Activated CD4-positive, alpha-beta T cell treated with anti-CD3 and anti-CD28 coated beads, Interleukin-2, amount 50 U/mL, for 1 hour (primary cell): Measurements from ENCODE around the gene SARNP.
A peak's percentile ranks its signal among the peaks of the same experiment; 100 is the strongest.
"Not testable (repeated sequence)": the region's sequence is repeated elsewhere in the genome, so short reads cannot be mapped to it uniquely, and the experiment has no call there.

ENCODE experiments used
- DNase-seq: peaks from one replicate; pipeline ENCODE4 v3.0.0-alpha.2; 2020

Gene SARNP

GRCh38 chr12:55838361-55838760, 20.8 kb upstream of the SARNP start:
- DNase-seq, result no peak

- DNase-seq, result not testable (repeated sequence)
Observed at GRCh38 chr12:55834400-55834799, 16.9 kb upstream of the SARNP start.

DNA sequence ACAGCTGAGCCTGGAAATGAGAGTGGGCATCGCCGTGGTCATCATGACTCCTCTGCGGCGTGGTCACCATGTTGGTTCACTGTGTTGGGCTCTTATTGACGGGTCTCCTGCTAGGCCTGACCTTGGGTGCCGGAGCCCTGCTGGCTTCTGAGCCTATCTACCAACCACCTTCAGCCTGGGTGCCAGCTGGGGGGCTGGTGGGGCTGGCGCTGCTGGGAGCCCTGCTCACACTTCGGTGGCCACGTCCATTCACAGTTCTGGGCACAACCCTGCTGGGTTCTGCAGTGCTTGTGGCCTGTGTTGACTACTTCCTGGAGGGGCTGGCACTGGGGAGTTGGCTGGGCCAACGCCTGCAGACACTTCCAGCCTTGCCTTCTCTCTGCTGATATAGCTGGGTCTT, 15.5 kb upstream of the SARNP start:
- DNase-seq, result no peak

GRCh38 chr12:55831447-55831815, 13.9 kb upstream of the SARNP start:
- DNase-seq, result no peak

DNA sequence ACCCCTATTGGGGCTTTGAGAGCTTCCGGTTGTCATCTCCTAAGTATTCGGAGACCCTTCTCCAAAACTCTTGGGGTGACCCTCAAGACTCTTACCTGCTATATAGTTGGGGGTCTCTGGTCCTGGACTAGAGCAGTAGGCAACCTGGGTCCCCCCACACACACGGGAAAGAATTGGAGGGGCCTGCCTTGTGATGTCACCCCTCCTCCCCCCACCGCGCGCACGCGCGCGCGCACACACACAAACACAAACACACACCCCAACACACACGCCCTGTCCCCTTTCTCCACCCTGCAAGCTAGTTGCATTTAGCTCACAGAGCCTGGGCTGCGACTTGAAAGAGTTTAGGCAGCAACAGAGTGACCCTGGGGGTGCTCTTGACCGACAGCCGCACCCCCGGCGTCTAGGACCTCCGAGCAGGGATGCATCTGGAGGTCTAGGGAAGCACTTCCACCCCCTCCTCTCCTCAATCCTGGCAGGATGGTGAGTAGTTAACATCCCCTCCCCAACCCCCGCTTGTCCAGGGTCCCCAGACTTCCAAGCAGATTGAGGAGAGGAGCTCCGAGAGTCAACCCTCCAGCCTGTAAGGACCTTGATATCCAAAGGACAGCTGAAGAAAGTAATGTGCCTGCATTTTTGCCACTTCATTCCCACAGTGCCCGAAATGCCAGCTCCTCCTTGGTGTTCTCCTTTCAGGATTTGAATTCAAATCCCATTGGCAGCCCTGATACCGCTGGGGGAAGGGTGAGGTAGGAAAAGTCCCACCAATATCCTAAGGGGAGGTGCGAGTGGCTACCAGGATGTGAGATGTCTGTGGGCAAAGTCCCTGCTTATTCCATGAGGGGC, 13.3 kb upstream of the SARNP start:
- DNase-seq, result peak; percentile 44

DNA sequence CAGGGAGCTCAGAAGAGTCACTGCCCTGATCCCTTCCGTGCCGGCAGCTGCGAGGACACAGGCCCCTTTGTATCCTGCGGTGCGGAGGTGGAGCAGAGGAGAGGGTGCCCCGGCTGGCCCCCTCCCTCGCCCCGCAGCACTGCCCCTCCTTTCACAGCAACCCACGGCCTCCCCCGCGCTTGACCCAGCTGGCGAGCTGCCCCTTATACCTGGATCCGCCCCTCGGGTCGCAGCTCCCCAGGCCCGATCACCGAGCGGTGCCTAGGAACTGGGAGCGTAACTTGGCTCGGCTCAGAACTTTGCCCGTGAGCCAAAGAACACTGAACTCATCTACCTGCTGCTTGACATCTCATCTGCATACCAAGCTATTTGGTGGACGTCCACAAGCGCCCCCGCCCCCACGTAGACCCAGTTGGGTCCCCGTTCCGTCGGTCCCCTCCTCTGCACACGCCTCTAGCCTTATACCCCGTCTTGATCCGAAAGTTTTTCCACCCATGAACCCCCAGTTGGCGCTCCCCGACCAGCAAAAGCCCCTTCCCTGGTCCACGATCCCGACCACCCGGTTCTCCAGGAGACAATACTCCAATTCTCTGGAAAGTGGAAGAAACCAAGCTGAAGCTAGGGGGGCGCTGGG, 12.6 kb upstream of the SARNP start:
- no peak for DNase-seq

DNA sequence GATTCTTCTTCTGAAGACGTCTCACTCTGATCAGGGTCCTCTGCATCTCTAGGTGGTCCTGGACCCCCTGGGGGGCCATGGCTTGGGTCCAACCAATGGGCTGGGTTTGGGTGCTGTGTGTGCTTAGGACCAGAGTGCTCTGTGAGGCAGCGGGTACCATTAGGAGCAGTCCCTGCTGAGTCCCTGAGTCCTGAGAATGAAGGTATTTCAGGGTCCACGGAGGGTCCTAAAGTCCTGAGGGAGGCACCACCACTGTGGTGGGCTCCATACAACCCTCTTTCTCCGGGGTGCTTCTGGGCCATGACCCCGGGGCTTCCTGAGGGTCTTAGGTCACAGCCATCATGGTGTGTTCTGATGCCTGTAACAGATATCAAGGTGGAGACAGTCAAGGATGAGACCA, 10.8 kb upstream of the SARNP start:
- DNase-seq, result no peak

DNA sequence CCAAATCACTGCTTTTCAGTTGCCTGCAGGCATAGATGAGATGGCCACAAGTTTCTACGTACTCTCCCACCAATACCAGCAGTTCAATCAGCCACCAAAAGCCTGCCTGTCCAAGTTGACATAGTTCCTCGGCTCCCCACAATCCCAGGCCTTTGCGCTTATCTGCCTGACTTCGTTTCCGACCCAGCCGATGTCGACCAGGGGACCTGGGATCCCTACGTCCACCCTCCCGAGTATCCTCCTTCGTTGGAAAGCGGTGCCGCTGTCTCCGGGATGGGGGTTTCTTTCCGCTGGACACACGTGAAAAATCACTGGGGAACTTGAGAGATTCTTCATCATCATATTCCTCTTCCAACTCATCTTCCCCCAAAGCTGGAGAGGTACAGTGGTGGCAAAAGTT, 10.3 kb upstream of the SARNP start:
- DNase-seq, result no peak

- DNase-seq, result no peak
Observed at GRCh38 chr12:55824726-55825125, 7.2 kb upstream of the SARNP start.

DNA sequence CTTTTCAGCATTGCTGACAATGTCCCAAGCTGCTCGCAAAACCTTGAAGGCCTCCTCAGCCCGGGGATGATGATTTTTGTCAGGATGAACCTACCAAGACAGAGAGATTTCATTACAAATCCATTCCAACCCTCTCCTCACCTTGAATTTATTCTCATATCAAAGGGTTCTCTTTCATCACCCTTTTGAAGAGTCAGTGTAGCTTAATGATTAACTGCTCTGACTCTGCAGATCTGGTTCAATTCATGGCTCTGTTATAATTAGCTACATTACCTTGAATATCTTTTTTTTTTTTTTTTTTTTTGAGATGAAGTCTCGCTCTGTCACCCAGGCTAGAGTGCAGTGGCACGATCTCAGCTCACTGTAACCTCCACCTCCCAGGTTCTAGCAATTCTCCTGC, 5.9 kb upstream of the SARNP start:
- no peak for DNase-seq

- DNase-seq, result no peak
Observed at GRCh38 chr12:55822228-55822627, 4.7 kb upstream of the SARNP start.

DNA sequence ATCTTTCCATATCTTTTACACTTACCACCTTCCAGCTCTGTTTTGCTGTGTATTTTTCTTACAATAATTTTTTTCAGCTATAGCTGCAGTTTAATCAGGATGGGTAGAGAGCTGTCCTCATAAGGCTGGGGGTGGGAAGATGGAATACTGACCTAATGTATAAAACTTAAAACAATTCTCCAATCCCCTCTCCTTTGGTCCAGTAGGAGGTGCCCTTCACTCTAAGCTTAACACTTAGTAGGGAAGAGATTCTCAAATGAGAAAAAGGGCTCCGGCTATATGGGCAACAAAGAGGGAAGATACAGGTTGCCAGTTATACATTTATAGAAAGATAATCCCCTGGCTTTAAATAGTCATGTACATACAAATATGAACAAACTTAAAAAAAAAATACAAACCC, 3.2 kb upstream of the SARNP start:
- DNase-seq, result no peak

DNA sequence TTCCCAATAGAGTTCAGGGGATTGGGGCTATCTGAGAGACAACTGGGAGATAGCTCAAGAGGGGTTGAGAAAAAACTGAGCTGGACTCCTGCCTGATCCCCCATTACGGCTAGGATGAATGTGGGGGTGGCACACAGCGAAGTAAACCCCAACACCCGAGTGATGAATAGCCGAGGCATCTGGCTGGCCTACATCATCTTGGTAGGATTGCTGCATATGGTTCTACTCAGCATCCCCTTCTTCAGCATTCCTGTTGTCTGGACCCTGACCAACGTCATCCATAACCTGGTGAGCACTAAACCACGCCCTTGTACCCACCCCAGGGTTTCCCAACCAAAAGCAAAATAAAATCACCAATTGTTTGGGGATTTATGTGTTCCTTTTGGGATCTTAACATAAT, 1.4 kb upstream of the SARNP start:
- DNase-seq, result no peak

- no peak for DNase-seq
Observed at GRCh38 chr12:55818140-55818728, 710 bp upstream of the SARNP start.

DNA sequence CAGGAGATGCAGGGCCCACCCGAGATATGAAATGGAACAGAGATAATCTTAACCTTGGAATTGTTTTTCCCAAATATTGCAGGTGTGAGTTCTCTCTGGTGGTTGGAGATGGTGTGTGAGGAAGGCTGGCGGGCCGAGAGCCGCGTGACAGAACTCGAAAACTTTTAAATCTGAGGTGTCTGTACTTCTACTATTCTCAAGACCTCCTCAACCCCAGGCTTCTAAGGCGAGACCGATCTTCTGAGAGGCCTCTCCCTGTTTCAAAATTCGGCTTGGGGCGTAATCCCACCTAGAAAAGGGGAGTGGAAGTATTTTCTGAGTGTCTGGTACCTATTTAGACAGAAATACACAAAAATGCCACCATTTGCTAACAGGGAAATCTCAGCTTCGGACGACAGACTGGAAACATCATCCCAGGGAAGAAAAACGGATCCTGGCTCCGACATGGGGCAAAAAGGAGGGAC, 611 bp downstream of the SARNP start:
- no peak for DNase-seq

DNA sequence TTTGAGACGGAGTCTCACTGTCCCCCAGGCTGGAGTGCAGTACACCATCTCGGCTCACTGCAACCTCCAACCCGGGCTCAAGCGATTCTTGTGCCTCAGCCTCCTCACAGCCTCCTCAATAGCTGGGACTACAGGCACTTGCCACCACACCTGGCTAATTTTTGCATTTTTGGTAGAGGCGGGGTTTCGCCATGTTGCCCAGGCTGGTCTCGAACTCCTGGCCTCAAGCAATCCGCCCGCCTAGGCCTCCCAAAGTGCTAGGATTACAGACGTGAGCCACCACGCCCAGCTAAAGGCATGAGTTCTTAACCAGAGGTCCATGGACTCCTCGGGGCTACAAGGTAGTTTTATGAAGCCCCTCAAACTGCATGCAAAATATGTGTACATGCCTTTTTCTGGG, 2.1 kb downstream of the SARNP start:
- no peak for DNase-seq

DNA sequence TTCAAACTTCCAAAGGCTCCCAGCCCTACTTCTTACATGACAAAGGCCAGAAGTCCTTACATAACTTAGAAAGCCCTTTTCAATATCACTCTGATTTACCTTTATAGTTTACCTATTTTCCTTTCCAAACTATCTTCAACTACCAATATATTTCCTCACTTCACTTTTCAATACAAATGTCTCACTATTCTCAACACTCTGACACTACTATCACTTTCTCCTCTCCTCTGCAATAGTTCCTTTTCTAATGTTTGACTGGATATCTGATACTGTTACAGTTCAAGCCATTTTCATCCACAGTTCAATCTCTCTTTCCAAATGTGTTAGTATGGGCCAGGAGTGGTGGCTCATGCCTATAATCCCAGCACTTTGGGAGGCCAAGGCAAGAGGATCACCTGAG, 3.3 kb downstream of the SARNP start:
- DNase-seq, result no peak

DNA sequence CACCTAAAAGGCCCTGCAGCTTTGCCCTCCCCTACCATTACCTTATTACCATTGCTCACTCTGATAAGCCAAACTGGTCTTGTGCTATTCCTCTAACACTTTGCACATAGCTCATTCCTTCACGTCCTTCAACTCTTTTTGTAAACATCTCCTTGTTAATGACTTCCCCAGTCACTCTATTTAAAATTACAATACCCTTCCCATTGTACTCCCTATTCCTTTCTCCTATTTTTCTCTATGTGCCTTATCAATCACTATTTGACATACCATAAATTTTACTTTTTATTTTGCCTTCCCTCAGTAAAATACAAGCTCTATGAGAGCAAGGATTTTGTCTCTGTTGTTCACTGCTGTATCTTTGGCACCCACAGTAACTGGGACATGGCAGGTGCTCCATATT, 5.4 kb downstream of the SARNP start:
- DNase-seq, result no peak

- no peak for DNase-seq
Observed at GRCh38 chr12:55809274-55809673, 8.2 kb downstream of the SARNP start.

DNA sequence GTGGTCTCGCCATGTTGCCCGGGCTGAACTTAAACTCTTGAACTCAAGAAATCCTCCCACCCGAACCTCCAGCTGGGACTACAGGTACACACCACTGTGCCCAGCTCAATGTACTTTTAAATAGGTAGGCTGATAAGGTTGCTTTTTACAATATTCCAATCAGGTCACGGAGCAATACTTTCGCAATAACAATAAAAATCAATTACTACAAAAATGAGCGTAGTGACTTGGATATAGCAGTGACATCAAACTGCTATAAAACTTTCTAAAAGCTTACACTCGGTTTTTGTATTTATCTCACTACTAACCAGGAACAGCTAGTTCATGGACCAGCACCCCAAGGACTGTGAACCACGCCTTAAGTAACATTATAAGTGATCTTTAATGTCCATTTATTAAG, 10.5 kb downstream of the SARNP start:
- no peak for DNase-seq

- no peak for DNase-seq
Observed at GRCh38 chr12:55797550-55797949, 20.0 kb downstream of the SARNP start.

GRCh38 chr12:55797068-55797467, 20.5 kb downstream of the SARNP start:
- DNase-seq, result no peak

GRCh38 chr12:55795950-55796349, 21.6 kb downstream of the SARNP start:
- no peak for DNase-seq

- DNase-seq, result no peak
Observed at GRCh38 chr12:55789893-55790292, 27.6 kb downstream of the SARNP start.
